K562 (cell line): ENCODE data around the gene HBEGF. TPM values are rescaled to one million over a fixed set of nuclear protein-coding genes. Genes with fewer than 3 reads are reported as not detected.

ENCODE experiments used
- ATAC-seq: fragments of 200-7000 bp; cut with Tn5 transposase; 3 replicates; pipeline ENCODE4 v1.9.1; 2020; ENCODE audit warnings: moderate library complexity
- BruUV-seq: library from RNA; stranded (reverse); fragments of 400-500 nt; replicated peaks from 2 replicates; lab custom pipeline; 2021; lab: Mats Ljungman, UMichigan
- CTCF ChIA-PET: fragments of 300-600 bp; formaldehyde crosslinking; extraction: SDS; loops from one replicate; lab custom pipeline; 2021; ENCODE audit warnings: low intra/inter-chr PET ratio; lab: Yijun Ruan, JAX
- POLR2A ChIA-PET: fragments of 300-600, 350-650 bp; sonication (Branson Sonifier 250); formaldehyde crosslinking; extraction: SDS; loops from one replicate; lab custom pipeline; 2021; ENCODE audit warnings: antibody characterized with exemption, inconsistent platforms; lab: Yijun Ruan, JAX
- DNase-seq, 4 experiments: peaks; one replicate each; pipeline versions ENCODE4 v3.0.0 to v3.0.0-alpha.2; 2011 to 2018; ENCODE audit warnings: low spot score in 3 of 4, mixed read lengths in 3 of 4; ENCODE audit errors: extremely low read depth in 1 of 4
- FAIRE-seq: peaks from 2 replicates; lab custom pipeline; 2011; peaks lifted over from hg19 to GRCh38; lab: Jason Lieb, UNC
- H2AFZ ChIP-seq: 2 replicates; pipeline ENCODE4 v1.6.0; 2011; ENCODE audit warnings: low read depth, low read length, control low read depth, inconsistent platforms
- H3K27ac ChIP-seq: fragments of 200-600 bp; 3 replicates; pipeline ENCODE4 v1.8.0; 2011; ENCODE audit warnings: low read depth, mild to moderate bottlenecking, control low read depth, inconsistent platforms, low read length, moderate library complexity, mixed read lengths; ENCODE audit errors: extremely low read depth
- H3K27me3 ChIP-seq, 2 experiments: fragments of 300-600 bp in 1 of 2; 2 replicates in 1 of 2; 3 replicates in 1 of 2; pipeline versions ENCODE4 v1.6.0 to v1.8.0; 2011; ENCODE audit warnings: inconsistent platforms in 2 of 2, low read length in 2 of 2, mild to moderate bottlenecking in 1 of 2, mixed read lengths in 1 of 2, moderate library complexity in 1 of 2; ENCODE audit not compliant: control insufficient read depth in 2 of 2, insufficient read depth in 2 of 2
- H3K36me3 ChIP-seq: fragments of 300-600 bp; 3 replicates; pipeline ENCODE4 v1.8.0; 2011; ENCODE audit warnings: mild to moderate bottlenecking, low read length, inconsistent platforms; ENCODE audit not compliant: control insufficient read depth, insufficient read depth
- H3K4me1 ChIP-seq, 2 experiments: fragments of 200-600 bp in 1 of 2; replicated peaks in 1 of 2; 2 replicates in 1 of 2; 3 replicates in 1 of 2; pipeline versions ENCODE4 v1.5.1 to v1.8.0; 2011; ENCODE audit warnings: inconsistent platforms in 2 of 2, low read length in 2 of 2, mild to moderate bottlenecking in 1 of 2, mixed read lengths in 1 of 2, moderate library complexity in 1 of 2; ENCODE audit not compliant: control insufficient read depth in 2 of 2, insufficient read depth in 2 of 2
- H3K4me2 ChIP-seq: 2 replicates; pipeline ENCODE4 v1.6.1; 2011; ENCODE audit warnings: low read length, control low read depth, inconsistent platforms, mixed read lengths; ENCODE audit not compliant: insufficient read depth
- H3K4me3 ChIP-seq: fragments of 200-600 bp; sonication (generic), shearing (Covaris generic); 2 replicates; pipeline ENCODE4 v1.5.1; 2016; ENCODE audit warnings: control low read depth, inconsistent platforms
- H3K79me2 ChIP-seq: fragments of 200-600 bp; 3 replicates; pipeline ENCODE4 v1.8.0; 2011; ENCODE audit warnings: low read length, inconsistent platforms; ENCODE audit not compliant: control insufficient read depth, insufficient read depth
- H3K9ac ChIP-seq, 2 experiments: 2 replicates each; pipeline versions ENCODE4 v1.6.0 to v1.6.1; 2011; ENCODE audit warnings: low read depth in 2 of 2, low read length in 2 of 2, control low read depth in 1 of 2, inconsistent platforms in 1 of 2, mild to moderate bottlenecking in 1 of 2, mixed read lengths in 1 of 2; ENCODE audit not compliant: insufficient read depth in 1 of 2
- H3K9me1 ChIP-seq: one replicate; pipeline ENCODE4 v1.6.0; 2011; ENCODE audit warnings: inconsistent platforms, mild to moderate bottlenecking, low read length, moderate library complexity; ENCODE audit not compliant: control insufficient read depth, insufficient read depth
- H3K9me3 ChIP-seq: replicated peaks from 2 replicates; pipeline ENCODE4 v1.5.1; 2011; ENCODE audit warnings: low read depth, low read length, inconsistent platforms; ENCODE audit not compliant: control insufficient read depth, insufficient read depth
- H4K20me1 ChIP-seq: replicated peaks from 2 replicates; pipeline ENCODE4 v1.6.1; 2011; ENCODE audit warnings: low read length, inconsistent platforms, mixed read lengths; ENCODE audit not compliant: control insufficient read depth, insufficient read depth
- ATF3 ChIP-seq, 2 experiments: fragments of 450-650 bp in 1 of 2; sonication (generic) in 1 of 2; formaldehyde crosslinking in 1 of 2; IDR thresholded peaks in 1 of 2; conservative IDR thresholded peaks in 1 of 2; 2 replicates each; pipeline versions ENCODE4 v1.6.1 to v1.8.1; 2016 to 2023; ENCODE audit warnings: mild to moderate bottlenecking in 2 of 2, moderate library complexity in 2 of 2, inconsistent platforms in 1 of 2, missing genetic modification reagents in 1 of 2
- CXXC5 ChIP-seq: fragments of 250-450 bp; sonication (Bioruptor Pico); IDR thresholded peaks from 2 replicates; pipeline ENCODE4 v1.8.0; 2022; ENCODE audit warnings: inconsistent platforms, mild to moderate bottlenecking, moderate library complexity
- ELF1 ChIP-seq: fragments of 200-800 bp; sonication (Bioruptor generic); IDR thresholded peaks from 2 replicates; pipeline ENCODE4 v1.6.1; 2016; ENCODE audit warnings: missing genetic modification characterization, missing compliant biosample characterization
- GTF2B ChIP-seq: IDR thresholded peaks from 2 replicates; pipeline ENCODE4 v1.6.1; 2011; ENCODE audit not compliant: insufficient read length; ENCODE audit errors: extremely low read depth
- HDAC6 ChIP-seq: IDR thresholded peaks from 2 replicates; pipeline ENCODE4 v1.6.1; 2012; ENCODE audit warnings: low read depth, mild to moderate bottlenecking, control low read depth, inconsistent platforms, low read length, moderate library complexity
- JUND ChIP-seq, 2 experiments: IDR thresholded peaks; 2 replicates in 1 of 2; 3 replicates in 1 of 2; pipeline ENCODE4 v1.6.1; 2011; ENCODE audit warnings: borderline replicate concordance in 2 of 2, low read depth in 2 of 2, low read length in 2 of 2, improper control_type of control experiment in 1 of 2, missing biosample characterization in 1 of 2, missing genetic modification characterization in 1 of 2, missing genetic modification reagents in 1 of 2
- KAT2B ChIP-seq: IDR thresholded peaks from one replicate; pipeline ENCODE4 v1.6.1; 2012; ENCODE audit warnings: low read depth, mild to moderate bottlenecking, control low read depth, inconsistent platforms, low read length, moderate library complexity
- NCOA2 ChIP-seq, 2 experiments: fragments of 450-650 bp; IDR thresholded peaks; 2 replicates each; pipeline ENCODE4 v1.6.1; 2018; ENCODE audit warnings: mild to moderate bottlenecking in 2 of 2, moderate library complexity in 1 of 2; ENCODE audit not compliant: partially characterized antibody in 2 of 2
- RERE ChIP-seq: sonication (generic); formaldehyde crosslinking; IDR thresholded peaks from 2 replicates; pipeline ENCODE4 v1.8.0; 2023; ENCODE audit warnings: missing genetic modification reagents, mild to moderate bottlenecking, borderline replicate concordance
- SETDB1 ChIP-seq: IDR thresholded peaks from one replicate; pipeline ENCODE4 v1.6.1; 2012; ENCODE audit warnings: low read length, control low read depth, inconsistent platforms
- TFAM ChIP-seq: fragments of 250-450 bp; sonication (Bioruptor Pico); conservative IDR thresholded peaks from 2 replicates; pipeline ENCODE4 v1.5.0; 2021; ENCODE audit warnings: mild to moderate bottlenecking, moderate library complexity
- ZNF12 ChIP-seq: sonication (generic); formaldehyde crosslinking; IDR thresholded peaks from 2 replicates; pipeline ENCODE4 v1.4.0; 2020; ENCODE audit warnings: mild to moderate bottlenecking, missing genetic modification reagents
- ZNF253 ChIP-seq: fragments of 250-450 bp; sonication (Bioruptor Pico); conservative IDR thresholded peaks from 2 replicates; pipeline ENCODE4 v1.6.1; 2021; ENCODE audit warnings: mild to moderate bottlenecking
- ZNF584 ChIP-seq: fragments of 200-800 bp; sonication (Bioruptor generic); IDR thresholded peaks from 2 replicates; pipeline ENCODE4 v1.6.1; 2016; ENCODE audit warnings: low read depth, mild to moderate bottlenecking, missing genetic modification characterization, missing compliant biosample characterization
- WGBS: fragments of 100-300 bp; shearing (Covaris generic); methylation state at CpG from one replicate; pipeline ENCODE4 v1.1.6; 2016; ENCODE audit warnings: low coverage, mixed read lengths; ENCODE audit not compliant: insufficient coverage; ENCODE audit errors: missing lambda C conversion rate; 5-methylcytosine and 5-hydroxymethylcytosine counted together
- in situ Hi-C: fragments of 300-500 bp; cut with MboI; formaldehyde crosslinking; loops from 4 replicates; pipeline ENCODE4 v1.15.0; 2018; ENCODE audit warnings: inconsistent platforms, mixed read lengths
- intact Hi-C: fragments of 100-400 bp; cut with micrococcal nuclease; formaldehyde crosslinking; loops from 2 replicates; pipeline ENCODE4 v1.14.2; 2022
- polyA plus RNA-seq, 8 experiments: library from polyadenylated mRNA; depleted of rRNA in 4 of 8; stranded (reverse) in 5 of 8; unstranded in 3 of 8; fragments of >200 nt; fragmentation: Nextera tagmentation in 2 of 8; fragmentation: Illumina TruSeq in 1 of 8; extraction: Ambion mirVana in 2 of 8; extraction: Trizol in 1 of 8; gene quantifications; 2 replicates each; pipeline versions ENCODE4 v1.2.1 to v1.2.3, GENCODE V29; 2011 to 2014; ENCODE audit warnings: inconsistent platforms in 1 of 8, missing spikeins in 1 of 8
- total RNA-seq, 7 experiments: library from RNA; depleted of rRNA in 6 of 7; stranded (reverse); fragments of >200 nt in 6 of 7; fragmentation: Illumina TruSeq in 2 of 7; extraction: Trizol in 2 of 7; gene quantifications; 2 replicates each; pipeline versions ENCODE4 v1.2.1 to v1.2.3, GENCODE V29; 2011 to 2021; ENCODE audit warnings: low replicate concordance in 1 of 7

HBEGF gene
- total and polyA plus RNA-seq, 9 of the 15 experiments (the other 6 are each of a cell fraction or from before 2014, with no cell fraction given): 0.11 to 1.1 (median 0.60) TPM

DNA sequence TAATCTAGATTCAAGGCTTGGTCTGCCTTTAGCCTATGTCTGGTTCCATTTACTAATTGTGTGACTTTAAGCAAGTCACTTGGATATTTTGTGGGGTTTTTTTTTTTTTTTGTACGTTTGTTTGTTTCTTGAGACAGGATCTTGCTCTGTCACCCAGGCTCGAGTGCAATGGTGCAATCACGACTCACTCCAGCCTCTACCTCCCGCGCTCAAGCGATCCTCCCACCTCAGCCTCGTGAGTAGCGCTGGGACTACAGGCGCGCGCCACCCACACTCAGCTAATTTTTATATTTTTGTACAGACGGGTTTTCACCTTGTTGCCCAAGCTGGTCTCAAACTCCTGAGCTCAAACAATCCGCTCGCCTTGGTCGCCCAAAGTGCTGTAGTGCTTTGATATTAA lies 42.4 kb downstream of the HBEGF start:
- peak in 1 of 4 experiments; percentile 29 for DNase-seq
- H3K4me1 ChIP-seq: peaks cover 4% of the 10 kb centered on the region in 2 experiments; a peak in 3 of 5 replicates
- intact Hi-C loops: no loop called here
- peak overlapping the region; percentile 9; the same call in 1 of the 2 replicates for H3K4me2 ChIP-seq
- BruUV-seq: no TSS peak
- H3K27me3 ChIP-seq: no peaks in the 10 kb centered on the region
- ATAC-seq: peak; percentile 15; the same call in 2 of the 3 replicates
- peaks cover 27% of the 10 kb centered on the region for H3K79me2 ChIP-seq
- H4K20me1 ChIP-seq: no peaks in the 10 kb centered on the region
- H3K27ac ChIP-seq: peak overlapping the region; percentile 91; the same call in 1 of the 3 replicates
- no peaks in the 10 kb centered on the region for H3K9me1 ChIP-seq
- H2AFZ ChIP-seq: peak overlapping the region; percentile 100; the same call in 1 of the 2 replicates
- 76% methylated on average over 15 of the region's 15 CpGs for WGBS
- no peaks in the 10 kb centered on the region for H3K9me3 ChIP-seq
- FAIRE-seq: no peak
- H3K36me3 ChIP-seq: peaks cover 10% of the 10 kb centered on the region; the same call in 1 of the 3 replicates
- in situ Hi-C loops: loop anchor here (5.0 kb wide), 1 partner anchor 57 kb away; no protein-coding TSS in a partner anchor
- peak overlapping the region in 1 of 2 experiments; percentile 96; a peak in 3 of 4 replicates for H3K9ac ChIP-seq
- H3K4me3 ChIP-seq: no peak overlapping the region
- CTCF ChIA-PET: no interaction called here
- POLR2A ChIA-PET: interaction anchor here (0.6 to 1.8 kb wide), 7 partner anchors 9 to 196 kb away, joined by 3 to 11 read pairs (median 3); no protein-coding TSS in a partner anchor
- TF ChIP-seq ELF1 (tag) (no peak), ZNF253 (CRISPR knock-in tag) (no peak), HDAC6 (no peak), RERE (no peak), CXXC5 (CRISPR knock-in tag) (no peak), ZNF12 (CRISPR knock-in tag) (no peak), KAT2B (no peak), GTF2B (no peak), SETDB1 (no peak), ZNF584 (CRISPR knock-in tag) (no peak), ATF3 (IDR thresholded peaks at IDR 0.05) (peak; percentile 64; the same call in 1 of the 2 replicates), ATF3 (CRISPR knock-in tag; conservative IDR thresholded peaks at IDR 0.05) (no peak), JUND (IDR thresholded peaks at IDR 0.05; ENCODE audit: borderline replicate concordance, low read depth, low read length) (0 out of 2 replicates have a peak, but pooled peaks have one; percentile 17), JUND (tag; IDR thresholded peaks at IDR 0.05; ENCODE audit: borderline replicate concordance, low read depth, low read length) (no peak), TFAM (CRISPR knock-in tag) (no peak), NCOA2 (IDR thresholded peaks at IDR 0.05; ENCODE audit: partially characterized antibody in 2 of 2) (no peak)
